Measurements from ENCODE around the gene HLA-DMB.
A peak's percentile ranks its signal among the peaks of the same experiment; 100 is the strongest.
"Not testable (repeated sequence)": the region's sequence is repeated elsewhere in the genome, so short reads cannot be mapped to it uniquely, and the experiment has no call there.

The HLA-DMB gene

DNA sequence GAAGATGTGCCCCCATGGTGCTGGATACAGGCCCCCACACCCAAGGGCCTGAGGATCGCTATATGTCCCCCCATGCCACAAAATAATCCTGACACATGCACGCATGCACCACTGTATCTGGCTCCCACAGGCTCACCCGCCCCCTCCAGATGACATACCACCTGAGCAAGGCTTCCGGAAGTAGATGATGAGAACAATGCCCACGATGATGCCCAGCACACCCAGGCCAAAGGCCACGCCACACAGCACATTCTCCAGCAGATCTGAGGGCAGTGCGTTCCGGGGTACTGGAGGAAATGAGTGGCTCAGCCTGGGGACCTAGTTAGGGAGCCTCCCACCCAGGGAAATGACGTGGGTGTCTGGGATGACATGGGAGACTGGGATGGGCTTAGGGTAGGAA, 8.3 kb upstream of the HLA-DMB start:
- DNase-seq = no peak

DNA sequence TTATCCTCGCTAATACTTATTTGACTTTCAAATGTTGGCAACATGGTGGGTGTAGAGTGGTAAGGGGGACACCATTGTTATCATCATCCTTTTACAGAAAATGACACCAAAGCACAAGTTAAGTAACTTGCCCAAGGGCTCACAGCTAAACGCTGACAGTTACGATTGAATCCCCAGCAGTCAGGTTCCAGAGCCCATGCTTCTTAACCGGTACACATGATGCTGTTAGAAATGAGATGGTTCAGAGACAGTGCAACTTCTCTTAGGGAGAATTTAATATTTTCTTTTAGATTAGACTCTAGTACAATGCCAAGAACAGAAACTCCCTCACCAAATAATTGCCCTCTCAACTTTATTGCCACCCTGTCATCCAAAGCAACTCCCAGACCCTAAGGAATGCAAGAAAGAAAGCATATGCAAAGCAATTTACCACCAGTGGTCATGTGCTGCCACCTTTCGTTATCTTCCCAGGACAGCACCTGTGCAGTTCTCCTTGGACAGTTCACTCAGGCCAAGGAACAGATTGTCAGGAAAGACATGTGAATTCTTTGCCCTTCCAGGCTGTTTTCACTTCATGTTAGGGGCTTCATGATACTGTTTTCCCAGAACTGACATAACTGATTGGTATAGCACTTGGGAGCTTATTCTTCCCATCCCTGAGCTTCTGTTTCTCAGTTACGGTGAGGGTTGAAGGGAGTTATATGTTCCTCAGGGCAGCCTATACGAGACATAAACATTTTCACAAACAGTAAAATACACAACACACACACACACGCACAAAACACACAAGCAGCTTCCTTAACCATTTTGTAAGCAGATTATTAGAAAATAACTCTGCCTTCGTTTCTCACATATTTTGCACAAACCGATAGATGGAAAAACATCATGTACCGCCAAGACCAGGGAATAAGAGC, 7.0 kb upstream of the HLA-DMB start:
- DNase-seq = peak; percentile 52

DNA sequence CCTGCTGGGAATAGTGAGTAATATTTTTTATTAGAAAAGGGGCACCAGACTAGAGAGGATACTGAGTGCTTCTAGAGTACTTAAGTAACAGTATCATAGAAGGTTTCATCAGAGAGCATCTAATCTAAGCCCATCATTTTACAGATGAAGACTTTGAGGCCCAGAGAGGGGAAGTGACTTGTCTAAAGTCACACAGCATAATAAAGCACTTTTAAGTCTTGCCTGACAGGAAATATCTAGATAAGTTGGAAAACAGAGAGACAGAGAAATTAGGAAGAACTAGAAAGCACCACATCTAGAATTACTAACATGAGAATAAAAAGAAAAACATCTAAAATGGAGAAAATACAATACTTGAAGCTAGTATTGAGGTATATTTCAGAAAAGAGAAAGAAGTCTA, 6.1 kb upstream of the HLA-DMB start:
- DNase-seq = no peak

DNA sequence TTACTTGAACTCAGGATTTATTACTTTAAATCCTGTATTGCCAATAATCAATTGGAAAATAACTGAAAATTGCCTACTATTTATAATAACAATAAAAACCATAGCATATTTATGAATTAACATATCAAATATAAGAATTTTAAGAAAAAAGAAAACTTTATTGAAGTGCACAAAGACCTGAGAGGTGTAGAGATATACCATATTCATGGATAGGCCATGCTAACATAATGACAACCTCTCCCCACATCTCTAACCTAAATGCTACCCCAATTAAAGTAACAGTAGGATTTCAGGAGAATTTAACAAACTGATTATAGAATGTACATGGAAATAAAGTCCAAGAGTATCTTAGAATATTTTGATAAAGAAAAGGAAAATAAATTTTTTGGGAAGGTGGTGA, 5.1 kb upstream of the HLA-DMB start:
- no peak for DNase-seq

DNA sequence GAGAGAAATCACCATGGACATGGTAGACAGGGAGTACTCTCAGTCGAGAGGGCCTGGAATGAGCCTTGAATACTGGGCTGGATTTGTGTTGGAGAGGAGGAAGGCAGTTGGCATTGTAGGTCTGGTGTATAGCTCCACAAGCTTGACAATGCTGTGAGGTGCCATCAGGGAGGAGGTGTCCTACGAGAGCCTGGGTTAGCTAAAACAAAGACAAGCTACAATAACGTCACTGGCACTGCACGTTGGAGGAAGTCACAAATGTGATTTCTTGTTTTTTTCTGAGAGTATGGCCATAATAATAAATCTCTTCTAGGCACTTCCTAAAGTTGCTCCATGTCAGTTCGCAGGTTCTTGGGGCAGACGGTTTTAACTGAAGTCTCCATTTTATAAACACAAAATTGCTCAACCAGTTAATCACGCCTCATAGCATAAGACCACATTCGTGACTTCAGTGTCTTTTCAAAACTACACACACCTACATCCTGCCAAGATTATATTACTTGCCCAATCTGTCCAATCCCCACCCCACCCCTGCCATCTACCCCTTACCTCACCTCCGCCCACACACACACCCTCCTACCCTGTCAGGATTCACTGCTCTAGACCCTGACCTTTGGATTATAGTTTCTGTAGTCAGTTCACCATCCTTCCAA, 4.4 kb upstream of the HLA-DMB start:
- DNase-seq = no peak

DNA sequence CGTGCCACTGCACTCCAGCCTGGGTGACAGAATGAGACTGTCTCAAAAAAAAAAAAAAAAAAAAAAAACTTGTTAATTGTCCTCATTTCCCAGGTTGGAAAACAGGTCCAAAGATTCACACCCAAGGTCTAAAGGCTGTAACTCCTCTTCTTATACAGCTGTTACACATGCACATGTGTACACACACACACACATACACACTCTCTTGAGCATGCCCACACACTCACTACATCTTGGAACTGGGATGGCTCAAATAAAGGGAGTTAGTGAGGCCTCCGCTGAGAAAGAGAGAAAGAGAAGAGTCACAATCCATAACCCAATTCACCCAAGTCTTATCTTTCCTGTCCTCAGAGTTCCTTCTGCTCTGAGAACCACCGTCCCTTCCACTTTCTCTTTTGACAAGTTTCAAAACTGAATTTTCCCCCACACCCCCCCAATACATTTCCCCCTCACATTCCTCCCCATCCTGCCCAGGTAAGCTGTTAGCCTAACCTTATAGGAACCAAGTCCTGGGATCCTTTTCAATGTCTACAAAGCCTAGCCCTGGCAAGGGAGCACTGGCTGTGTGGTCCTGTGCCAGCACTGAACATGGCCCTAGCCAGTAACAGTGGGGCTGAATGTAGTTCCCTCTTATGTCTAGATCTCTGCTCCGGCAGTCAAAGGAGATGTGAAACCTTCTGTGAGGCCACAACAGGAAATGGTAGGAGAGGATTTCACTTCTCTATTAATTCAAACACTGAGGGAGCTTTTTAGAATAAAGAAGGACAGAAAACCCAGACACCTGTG, 3.2 kb upstream of the HLA-DMB start:
- DNase-seq = no peak

DNA sequence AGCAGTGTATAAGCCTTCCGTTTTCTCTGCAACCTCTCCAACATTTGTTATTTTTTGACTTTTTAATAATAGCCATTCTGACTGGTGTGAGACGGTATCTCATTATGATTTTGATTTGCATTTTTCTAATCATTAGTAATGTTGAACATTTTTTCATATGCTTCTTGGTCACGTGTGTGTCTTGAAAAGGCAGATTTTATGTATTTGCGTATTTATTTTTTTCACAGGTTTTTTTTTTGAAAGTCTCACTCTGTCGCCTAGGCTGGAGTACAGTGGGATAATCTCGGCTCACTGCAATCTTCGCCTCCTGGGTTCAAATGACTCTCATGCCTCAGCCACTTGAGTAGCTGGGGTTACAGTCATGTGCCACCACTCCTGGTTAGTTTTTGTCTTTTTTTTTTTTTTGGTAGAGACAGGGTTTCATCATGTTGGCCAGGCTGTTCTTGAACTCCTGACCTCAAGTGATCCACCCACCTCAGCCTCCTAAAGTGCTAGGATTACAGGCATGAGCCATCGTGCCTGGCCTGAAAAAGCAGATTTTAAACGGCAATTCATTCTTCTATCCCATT, 1.8 kb upstream of the HLA-DMB start:
- not testable (repeated sequence) for DNase-seq

DNA sequence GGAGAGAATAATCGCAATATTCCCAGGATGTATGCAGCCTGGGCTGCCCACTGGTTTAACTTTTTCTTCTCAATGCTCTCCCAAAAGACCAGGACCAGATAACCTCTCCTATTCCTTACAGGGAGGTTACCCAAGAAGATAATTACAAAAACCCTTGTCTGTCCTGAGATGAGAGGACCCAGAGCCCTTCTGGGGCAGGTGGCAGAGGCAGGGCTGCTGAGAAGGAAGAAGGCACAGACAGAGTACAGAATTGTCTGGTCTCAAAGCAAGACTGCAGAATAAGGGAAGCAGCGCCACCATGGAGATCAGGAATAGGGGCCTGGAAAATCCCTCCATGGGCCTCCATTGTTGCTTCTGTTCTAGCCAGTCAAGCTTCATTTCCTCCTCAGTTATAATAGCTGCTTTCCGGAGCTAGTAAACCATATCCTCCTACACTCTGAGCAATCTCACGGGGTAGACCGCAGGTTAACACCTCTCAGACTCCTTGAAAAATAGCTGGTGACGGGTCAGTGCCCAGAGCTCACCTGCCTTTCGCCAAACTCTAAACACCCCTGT, 463 bp upstream of the HLA-DMB start:
- peak; percentile 68 for DNase-seq

DNA sequence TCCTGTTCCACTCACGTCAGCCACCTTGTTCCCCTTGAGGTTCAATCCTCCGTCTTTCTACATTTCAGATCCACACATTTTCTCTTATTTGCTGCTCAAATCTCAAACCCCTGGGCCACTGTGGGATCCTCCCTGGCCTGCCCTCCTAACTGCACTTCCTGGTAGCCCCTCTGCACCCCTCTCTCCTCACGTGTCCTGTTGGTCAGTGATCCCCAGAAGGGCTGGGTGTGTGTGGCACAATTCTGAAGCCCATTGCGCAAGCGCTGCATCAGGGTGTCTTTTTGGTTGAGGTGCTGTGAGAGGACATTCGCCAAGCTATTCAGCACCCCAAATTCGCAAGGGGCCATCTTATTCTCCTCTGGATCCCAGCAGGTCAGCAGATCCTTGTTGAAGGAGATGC, 2.3 kb downstream of the HLA-DMB start:
- DNase-seq = no peak

DNA sequence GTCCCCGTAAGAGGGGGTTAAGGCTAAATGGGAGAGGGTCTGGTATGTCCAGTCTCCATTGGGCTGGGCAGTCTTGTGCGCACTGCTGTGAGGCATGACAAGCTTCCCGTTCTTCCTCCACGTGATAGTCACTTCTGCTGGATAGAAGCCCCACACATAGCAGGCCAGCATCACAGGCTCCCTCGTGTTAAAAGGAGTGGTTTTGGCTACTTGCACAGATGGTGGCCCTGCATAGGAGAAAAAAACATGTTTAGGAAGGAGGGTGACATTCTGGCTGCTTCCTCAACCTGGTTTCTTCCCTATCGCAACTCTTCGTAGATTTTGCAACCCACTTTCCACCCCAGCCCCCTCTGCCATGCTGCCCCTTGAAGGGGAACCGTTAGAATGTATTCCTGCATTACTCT, 3.6 kb downstream of the HLA-DMB start:
- no peak for DNase-seq

DNA sequence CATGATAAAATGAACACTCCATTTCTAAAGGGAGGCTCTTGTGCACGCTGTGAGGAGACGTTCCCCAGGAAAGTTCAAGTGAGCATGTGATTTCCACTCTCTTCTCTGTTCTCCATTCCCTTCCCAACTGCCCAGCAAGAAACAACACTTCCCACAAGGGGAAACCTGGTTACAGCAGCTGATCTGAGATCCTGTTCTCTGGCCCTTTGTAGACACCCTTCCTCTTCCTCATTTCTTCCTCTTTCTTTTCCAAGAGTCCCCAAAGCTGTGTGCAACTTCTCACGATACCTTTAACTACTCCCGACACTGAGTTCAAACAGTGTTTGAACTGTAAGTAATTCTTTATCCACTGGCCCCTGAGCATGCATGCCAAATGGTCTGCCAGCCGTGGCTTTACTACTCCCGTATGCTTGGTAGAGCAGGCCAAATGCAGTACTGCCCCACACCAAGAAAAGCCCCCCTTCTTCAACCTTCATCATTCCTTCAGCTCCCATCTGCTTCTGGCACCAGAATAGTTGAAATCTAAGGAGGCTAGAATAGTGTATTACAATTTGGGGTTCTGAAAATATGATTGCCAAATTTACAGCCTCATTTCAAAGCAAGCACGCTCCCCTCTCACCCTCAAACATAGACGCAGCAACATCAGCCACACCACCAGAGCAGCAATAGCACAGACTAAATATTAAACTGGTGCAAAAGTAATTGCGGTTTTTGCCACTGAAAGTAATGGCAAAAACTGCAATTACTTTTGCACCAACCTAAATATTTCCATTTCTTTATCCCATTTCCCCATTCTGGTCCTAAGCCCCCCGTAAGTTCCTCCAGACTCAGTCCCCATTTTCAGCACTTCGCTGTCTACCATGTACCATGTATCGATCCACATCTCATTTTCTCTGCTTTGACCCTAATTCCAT, 4.3 kb downstream of the HLA-DMB start:
- DNase-seq = no peak

DNA sequence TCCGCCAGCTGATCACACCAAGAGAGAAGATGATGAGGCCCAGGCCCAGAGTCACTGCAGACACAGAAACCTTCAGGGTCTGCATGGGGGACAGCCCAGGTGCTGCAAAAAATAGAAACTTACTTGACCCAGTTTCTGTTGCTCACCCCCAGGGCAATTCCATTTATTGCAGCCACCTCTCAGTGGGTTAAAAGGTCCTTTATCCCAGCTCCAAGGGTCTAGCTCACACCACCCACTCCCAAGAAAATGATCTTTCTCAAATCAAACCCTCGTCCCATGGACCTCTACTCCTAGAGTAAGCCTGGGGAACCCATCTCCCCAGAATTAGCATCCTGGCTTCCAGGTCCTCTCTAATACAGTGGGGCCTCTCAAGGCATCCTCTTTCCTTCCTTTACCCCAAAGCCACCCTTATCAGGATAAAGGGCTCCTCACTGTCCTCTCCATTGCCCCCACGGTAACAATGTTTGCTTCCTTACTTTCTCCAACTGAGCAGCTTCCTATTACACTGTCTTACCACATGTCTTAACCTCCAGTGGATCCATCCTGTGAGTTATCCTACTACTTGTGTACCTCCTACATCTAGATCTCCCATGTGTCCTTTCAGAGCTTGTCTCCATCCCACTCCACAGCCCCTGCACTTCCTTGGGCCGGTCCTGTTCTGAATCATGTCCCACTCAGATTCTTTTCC, 5.1 kb downstream of the HLA-DMB start:
- no peak for DNase-seq

DNA sequence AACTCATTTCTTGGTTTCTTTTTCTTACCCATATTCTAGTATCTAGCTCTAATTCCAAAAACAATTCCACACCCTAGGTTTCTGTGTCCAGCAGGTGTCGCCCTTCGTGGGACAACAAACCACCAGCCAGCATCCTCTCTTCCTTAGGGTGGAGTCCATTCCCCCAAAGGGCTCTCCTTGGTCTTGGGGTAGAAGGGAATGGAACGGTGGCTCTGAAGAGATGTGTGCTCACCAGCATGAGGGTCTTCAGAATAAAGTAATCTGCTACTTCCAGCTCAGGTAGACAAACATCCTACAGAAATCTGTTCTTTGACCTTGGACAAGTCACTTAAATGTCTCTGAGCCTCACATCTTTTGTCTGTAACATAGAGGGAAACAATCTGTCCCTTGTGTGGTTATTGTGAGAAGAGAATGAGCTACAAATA, 7.2 kb downstream of the HLA-DMB start:
- DNase-seq = peak; percentile 21

DNA sequence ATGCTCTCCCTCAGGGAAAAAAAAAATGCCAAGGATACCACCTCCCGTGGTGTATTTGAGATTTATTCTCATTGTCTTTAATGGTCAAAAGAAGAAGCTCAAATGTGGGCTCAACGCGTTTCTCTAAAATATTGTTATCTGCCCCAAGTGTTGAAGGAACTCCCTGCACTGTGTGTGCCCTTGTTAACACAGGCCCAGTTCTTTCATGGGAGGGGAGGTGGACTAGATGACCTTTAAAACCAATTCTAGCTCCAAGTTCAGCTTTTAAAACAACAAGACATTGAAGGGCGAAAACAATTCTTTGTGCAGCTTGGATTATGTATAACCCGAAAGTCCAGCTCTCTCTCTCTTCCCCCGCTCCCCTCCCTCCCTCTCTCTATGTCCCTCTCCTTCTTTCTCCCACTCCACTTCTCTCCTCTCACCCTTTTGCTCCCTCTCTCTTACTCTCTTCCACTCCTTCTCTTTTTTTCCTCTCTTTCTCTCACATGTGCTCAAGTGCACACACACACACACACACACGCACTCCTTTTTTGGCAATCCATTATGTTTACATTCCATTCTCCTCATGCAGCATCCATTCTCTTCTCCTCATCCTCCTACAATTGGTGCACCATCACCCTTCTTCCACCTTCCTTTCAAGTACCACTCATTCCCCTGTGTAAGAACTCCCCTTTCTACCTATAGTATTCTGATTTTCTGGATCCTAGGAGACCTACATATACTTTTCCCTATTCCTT, 8.5 kb downstream of the HLA-DMB start:
- DNase-seq = no peak

DNA sequence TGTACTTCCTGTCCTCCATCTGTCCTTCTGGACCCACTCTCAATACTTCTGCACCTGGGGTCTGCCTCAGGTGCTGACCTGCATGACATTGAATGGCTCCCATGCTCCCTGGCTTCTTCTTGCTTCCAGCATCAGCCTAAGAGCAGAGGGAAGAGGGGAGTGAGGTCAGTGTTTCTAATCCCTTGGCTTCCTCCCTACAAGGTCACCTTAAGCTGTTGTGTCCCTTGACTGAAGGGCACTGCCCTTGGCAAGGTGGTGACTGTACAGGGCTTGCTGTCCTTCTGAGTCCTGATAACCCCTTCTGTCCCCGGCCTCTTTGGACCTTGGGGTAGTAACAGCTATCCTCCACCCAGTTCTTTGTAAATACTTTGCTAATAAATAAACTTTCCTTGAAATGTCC, 9.6 kb downstream of the HLA-DMB start:
- no peak for DNase-seq

DNA sequence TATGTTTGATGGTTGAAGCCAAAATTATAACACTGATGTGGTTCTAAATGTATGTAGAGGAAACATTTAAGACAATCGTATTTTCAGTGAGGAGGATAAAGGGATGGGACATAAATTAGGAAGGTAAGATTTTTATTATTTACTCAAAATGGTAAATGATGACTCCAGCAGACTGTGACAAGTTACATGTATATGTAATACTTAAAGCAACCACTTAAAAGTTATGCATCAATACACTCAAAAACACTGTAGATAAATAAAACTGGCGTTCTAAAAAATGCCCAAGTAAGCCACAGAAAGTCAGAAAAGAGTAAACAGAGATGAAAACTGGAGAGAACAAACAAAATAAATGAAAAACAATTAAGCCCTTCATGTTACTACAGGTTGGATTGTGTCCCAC, 18.7 kb downstream of the HLA-DMB start:
- DNase-seq = peak; percentile 21

DNA sequence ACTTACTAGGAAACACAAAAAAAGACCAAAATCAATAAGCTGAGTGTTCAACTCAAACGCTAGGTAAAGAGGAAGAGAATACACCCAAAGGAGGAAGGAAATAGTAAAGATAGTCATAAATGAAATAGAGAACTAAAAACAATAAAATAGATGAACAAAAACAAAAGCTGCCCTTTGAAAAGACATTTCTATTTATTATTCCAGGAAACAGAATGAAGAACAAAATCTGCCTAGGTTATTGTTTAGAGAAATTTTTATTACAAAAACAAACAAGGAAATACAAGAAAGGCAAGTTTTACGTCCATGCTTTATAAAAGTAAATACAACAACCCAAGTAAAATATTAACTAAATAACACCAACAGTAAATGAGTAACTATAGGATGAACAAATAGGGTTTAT, 20.1 kb downstream of the HLA-DMB start:
- DNase-seq = no peak

DNA sequence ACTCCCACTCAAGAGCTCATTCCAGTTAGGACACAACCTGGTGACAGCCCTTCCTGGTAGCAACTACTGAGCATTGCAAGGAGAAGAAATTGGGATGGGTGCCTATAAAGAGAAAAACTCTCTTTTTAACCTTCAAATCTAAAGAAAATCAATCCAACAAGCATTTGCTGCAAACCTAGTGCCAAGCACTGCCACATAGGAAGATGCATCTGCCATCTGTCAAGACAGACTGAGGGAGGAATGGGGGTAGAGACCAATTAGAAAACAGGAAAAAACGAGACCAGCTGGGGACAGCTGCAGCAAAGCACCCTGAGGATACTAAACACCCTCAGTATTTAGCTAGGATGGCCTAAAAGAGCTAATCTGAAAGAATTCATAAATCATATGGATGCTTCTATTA, 27.9 kb downstream of the HLA-DMB start:
- DNase-seq = no peak

DNA sequence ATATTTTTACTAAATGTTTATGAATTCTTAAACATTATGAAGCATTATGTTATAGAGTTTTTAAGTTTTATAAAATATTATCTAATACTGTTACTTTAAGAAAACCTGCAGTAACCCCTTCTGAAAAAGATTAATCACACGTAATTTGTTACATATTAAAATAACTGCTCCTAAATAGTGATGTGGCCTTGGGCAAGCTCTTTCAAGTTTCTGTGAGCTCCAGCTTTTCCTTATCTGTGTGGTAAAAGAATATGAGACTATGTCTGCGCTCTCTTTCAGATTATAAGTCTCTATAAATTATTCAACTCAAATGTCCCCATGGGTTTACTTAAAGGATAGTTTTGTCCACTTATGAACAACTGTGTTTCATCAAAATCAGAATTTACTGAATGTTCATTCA, 31.9 kb downstream of the HLA-DMB start:
- no peak for DNase-seq

DNA sequence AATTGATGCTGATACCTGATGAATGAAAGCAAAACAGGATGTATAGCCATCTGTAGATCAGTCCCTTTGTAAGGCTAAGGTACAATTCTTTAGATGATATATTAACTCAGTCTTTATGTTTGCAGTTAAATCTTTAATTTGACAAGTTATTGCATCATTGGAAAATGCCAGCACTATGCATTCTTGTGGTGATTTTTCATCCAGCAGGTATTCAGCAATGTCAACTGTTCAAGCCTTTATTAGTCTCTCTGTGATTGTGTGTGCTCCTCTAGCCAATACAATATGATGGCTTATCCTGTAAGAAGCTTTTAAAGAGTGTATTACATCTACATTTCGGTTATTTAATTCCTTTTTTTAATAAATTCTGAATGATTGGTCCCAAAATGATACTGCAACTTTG, 34.3 kb downstream of the HLA-DMB start:
- no peak for DNase-seq

DNA sequence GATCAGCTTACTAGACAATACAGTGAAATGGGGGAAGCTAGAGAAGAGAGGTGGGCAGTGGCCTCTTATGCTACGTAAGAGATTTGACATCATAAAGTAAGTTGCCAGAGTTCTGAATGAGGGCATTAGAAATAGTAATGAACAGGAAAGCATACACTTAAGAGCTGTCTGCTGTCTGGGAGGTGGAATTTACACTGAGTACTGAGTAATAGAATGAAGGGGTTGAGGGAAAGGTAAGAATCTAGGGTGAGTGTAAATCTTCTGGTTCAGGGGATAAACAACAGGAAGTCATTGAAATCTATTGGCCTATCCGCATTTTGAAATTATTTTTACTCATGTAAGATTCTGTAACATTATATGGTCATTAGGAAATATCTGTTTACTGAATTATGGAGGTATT, 35.8 kb downstream of the HLA-DMB start:
- no peak for DNase-seq
